ENCODE results near the gene ATP8B4. TPM values are rescaled to one million over a fixed set of nuclear protein-coding genes. Genes with fewer than 3 reads are reported as not detected.

Gene ATP8B4
- total RNA-seq, 1 donor from 2014 or later: 1.1 TPM

GRCh38 chr15:50044904-50045303 lies 74.1 kb downstream of the ATP8B4 start:
- Histone ChIP-seq H3K4me3 (ENCODE audit: low read depth, low read length) (no peak overlapping the region), H3K36me3 (ENCODE audit: control insufficient read depth, insufficient read depth, low read length) (no peaks in the 10 kb centered on the region), H3K27me3 (ENCODE audit: control insufficient read depth, insufficient read depth, low read length) (no peaks in the 10 kb centered on the region)
- TF ChIP-seq CTCF (IDR thresholded peaks at IDR 0.05; ENCODE audit: insufficient read depth, low read length, severe bottlenecking): no peak
- FAIRE-seq (no peak), DNase-seq (ENCODE audit: low read depth) (no peak)

GRCh38 chr15:50044406-50044805 lies 74.6 kb downstream of the ATP8B4 start:
- FAIRE-seq (no peak), DNase-seq (ENCODE audit: low read depth) (no peak)
- no peak overlapping the region for H3K4me3 ChIP-seq (ENCODE audit: low read depth, low read length)
- TF ChIP-seq CTCF (IDR thresholded peaks at IDR 0.05; ENCODE audit: insufficient read depth, low read length, severe bottlenecking): no peak
- H3K27me3 ChIP-seq (ENCODE audit: control insufficient read depth, insufficient read depth, low read length): no peaks in the 10 kb centered on the region
- H3K36me3 ChIP-seq (ENCODE audit: control insufficient read depth, insufficient read depth, low read length): no peaks in the 10 kb centered on the region

GRCh38 chr15:50042775-50043174 lies 76.3 kb downstream of the ATP8B4 start:
- FAIRE-seq (no peak), DNase-seq (ENCODE audit: low read depth) (no peak)
- no peaks in the 10 kb centered on the region for H3K27me3 ChIP-seq (ENCODE audit: control insufficient read depth, insufficient read depth, low read length)
- H3K36me3 ChIP-seq (ENCODE audit: control insufficient read depth, insufficient read depth, low read length): no peaks in the 10 kb centered on the region
- TF ChIP-seq CTCF (IDR thresholded peaks at IDR 0.05; ENCODE audit: insufficient read depth, low read length, severe bottlenecking): no peak
- no peak overlapping the region for H3K4me3 ChIP-seq (ENCODE audit: low read depth, low read length)

GRCh38 chr15:50030456-50030855 lies 88.6 kb downstream of the ATP8B4 start:
- Histone ChIP-seq H3K4me3 (ENCODE audit: low read depth, low read length) (no peak overlapping the region), H3K27me3 (ENCODE audit: control insufficient read depth, insufficient read depth, low read length) (no peaks in the 10 kb centered on the region), H3K36me3 (ENCODE audit: control insufficient read depth, insufficient read depth, low read length) (no peaks in the 10 kb centered on the region)
- no peak for DNase-seq (ENCODE audit: low read depth)
- no peak for TF ChIP-seq CTCF (IDR thresholded peaks at IDR 0.05; ENCODE audit: insufficient read depth, low read length, severe bottlenecking)
- no peak for FAIRE-seq

- H3K27me3 ChIP-seq (ENCODE audit: control insufficient read depth, insufficient read depth, low read length): no peaks in the 10 kb centered on the region
- TF ChIP-seq CTCF (IDR thresholded peaks at IDR 0.05; ENCODE audit: insufficient read depth, low read length, severe bottlenecking): no peak
- FAIRE-seq (no peak), DNase-seq (ENCODE audit: low read depth) (peak; percentile 60)
- H3K36me3 ChIP-seq (ENCODE audit: control insufficient read depth, insufficient read depth, low read length): no peaks in the 10 kb centered on the region
- no peak overlapping the region for H3K4me3 ChIP-seq (ENCODE audit: low read depth, low read length)
Measured at GRCh38 chr15:50028326-50028725, 90.7 kb downstream of the ATP8B4 start.

GRCh38 chr15:50024281-50024680 lies 94.8 kb downstream of the ATP8B4 start:
- Histone ChIP-seq H3K4me3 (ENCODE audit: low read depth, low read length) (no peak overlapping the region), H3K36me3 (ENCODE audit: control insufficient read depth, insufficient read depth, low read length) (no peaks in the 10 kb centered on the region), H3K27me3 (ENCODE audit: control insufficient read depth, insufficient read depth, low read length) (no peaks in the 10 kb centered on the region)
- no peak for TF ChIP-seq CTCF (IDR thresholded peaks at IDR 0.05; ENCODE audit: insufficient read depth, low read length, severe bottlenecking)
- DNase-seq (ENCODE audit: low read depth) (no peak), FAIRE-seq (no peak)
